GM21367 (cell line): Measurements from ENCODE around the gene SPDYE6.
"Not testable (repeated sequence)": the region's sequence is repeated elsewhere in the genome, so short reads cannot be mapped to it uniquely, and the experiment has no call there.

Experiments
- ATAC-seq: cut with Tn5 transposase; IDR thresholded peaks from one replicate; pipeline ENCODE4 v1.9.1; 2021; ENCODE audit not compliant: unreplicated experiment

SPDYE6 gene

GRCh38 chr7:102364394-102364886 is 8.2 kb upstream of the SPDYE6 start:
- ATAC-seq, result not testable (repeated sequence)

DNA sequence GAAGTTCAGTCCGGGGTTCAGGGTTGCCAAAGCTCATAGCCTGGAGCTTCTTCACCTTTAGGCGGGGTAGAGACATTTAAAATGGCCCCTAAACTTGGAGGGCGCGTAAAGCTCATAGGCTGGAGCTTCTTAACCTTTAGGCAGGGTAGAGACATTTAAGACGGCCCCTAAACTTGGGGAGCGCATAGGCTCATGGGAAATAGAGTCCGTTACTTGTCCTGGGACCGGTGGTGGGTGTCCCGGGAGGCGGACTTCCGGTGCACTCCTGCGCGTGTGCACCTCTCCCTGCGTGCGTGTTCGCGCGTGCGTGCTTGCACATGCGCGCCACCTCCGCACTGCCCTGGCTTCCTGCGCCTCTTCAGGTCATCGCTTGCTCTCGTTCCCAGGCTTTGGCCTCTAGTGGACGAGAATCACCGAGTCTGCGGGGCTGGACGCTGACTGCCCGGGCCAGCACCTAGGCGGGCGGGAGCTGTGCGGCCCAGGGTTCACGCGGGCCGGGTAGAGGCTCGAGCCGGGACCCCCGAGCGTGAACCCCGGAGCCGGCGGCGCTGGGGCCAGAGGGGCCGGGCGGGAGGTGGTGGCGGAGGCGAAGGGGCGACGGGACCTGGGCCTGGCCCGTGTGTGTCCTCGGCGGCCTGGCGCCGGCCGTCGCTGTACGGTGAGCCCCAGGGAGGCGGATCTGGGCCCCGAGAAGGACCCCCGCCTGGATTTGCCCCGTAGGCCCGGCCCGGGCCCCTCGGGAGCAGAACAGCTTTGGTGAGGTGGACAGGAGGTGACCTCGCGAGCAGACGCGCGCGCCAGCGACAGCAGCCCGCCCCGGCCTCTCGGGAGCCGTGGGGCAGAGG is 7.5 kb upstream of the SPDYE6 start:
- ATAC-seq, result peak; percentile 98

DNA sequence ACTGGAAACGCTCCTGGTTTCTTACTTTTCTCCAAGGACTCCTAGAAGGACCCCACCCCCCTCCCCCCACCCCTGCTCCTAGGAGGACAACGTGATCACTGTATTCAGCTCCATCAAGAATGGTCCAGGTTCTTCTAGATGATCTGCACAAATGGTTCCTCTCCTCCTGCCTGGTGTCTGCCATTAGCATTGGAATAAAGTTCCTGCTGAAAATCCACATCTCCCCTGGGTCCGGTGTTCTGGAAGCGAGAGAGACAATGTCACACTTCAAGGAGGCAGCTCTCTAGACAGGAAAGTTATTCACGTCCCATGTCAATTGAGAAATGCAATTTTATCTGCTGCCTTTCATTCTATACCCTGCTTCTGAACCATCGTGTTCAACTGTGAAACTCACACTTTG is 9.3 kb downstream of the SPDYE6 start:
- not testable (repeated sequence) for ATAC-seq

DNA sequence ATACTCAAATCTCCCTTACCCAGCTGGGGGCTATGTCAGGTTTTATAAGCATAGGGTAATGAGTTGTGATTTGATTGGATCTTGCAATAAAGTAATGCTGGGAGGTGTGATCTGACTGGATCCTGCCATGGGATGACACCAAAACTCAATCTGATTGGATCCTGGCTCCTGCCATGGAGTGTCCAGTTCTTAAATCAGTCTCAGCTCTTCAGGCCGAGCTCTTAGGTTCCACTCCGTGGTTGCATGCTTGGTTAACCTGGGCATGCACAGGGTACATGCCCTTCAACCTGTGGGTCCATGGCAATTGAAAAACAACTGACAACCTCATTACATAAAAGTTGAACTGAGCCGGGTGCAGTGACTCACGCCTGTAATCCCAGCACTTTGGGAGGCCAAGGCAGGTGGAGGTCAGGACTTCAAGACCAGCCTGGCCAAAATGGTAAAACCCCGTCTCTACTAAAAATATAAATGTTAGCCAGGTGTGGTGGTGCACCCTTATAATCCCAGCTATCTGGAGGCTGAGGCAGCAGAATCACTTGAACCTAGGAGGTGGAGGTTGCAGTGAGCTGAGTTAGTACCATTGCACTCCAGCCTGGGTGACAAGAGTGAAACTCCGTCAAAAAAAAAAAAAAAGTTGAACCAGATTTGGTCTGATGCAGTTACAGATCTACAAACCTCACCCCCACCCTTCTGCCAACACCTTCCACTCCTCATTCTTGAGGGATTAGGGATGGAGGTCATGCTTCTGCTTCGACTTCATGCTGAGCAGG is 15.5 kb downstream of the SPDYE6 start:
- not testable (repeated sequence) for ATAC-seq

DNA sequence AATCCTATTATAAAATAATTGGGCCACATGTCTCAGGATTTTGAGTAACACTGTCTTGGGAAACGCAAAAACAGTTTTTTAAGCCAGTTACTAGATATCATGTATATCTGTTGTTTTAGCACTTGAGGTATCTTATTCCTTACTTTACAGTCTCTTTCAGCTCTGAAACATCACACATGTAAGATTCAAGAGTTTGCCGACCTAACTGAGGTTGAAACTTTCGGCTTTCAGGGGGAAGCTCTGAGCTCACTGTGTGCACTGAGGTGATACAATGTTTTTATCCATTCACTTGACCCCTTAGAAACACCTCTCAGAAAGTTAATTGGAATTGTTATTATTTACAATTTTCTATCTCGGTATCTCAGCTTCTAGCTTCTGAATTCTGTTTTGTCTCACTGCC is 18.8 kb downstream of the SPDYE6 start:
- ATAC-seq, result not testable (repeated sequence)

GRCh38 chr7:102337002-102337401 is 19.2 kb downstream of the SPDYE6 start:
- not testable (repeated sequence) for ATAC-seq

DNA sequence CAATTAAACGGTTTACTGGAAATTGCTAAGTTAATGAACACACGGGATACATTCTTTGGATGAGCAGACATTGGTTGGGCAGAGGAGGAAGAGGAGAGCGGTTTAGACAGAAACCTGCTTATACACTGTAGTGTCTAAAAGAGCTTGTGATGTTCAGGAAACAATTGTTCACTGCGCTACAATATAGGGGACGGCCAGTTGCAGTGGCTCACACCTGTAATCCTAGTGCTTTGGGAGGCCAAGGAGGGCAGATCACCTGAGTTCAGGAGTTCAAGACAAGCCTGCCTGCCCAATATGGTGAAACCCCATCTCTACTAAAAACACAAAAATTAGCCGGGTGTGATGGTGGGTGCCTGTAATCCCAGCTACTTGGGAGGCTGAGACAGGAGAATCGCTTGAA is 20.7 kb downstream of the SPDYE6 start:
- not testable (repeated sequence) for ATAC-seq

- ATAC-seq, result not testable (repeated sequence)
These were observed 25.4 kb downstream of the SPDYE6 start for GRCh38 chr7:102330666-102331460.

DNA sequence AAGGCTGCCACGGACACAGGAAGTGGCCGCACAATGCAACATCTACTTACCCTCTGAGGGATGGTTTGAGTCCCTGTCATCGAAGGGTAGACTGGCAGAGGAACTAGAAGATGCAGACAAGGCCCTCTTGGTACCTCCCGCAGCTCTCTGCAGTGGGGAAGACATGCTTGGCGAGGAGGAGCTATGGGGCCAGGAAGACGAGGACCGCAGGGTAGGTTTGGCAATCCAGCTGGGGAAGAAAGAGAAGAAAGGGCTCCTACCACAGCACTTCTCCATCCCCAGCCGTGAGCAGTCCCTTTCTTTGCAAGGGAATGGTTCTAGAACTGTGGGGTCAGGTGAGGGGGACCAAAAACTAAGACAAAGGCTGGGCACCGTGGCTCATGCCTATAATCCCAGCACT is 26.9 kb downstream of the SPDYE6 start:
- not testable (repeated sequence) for ATAC-seq

- ATAC-seq, result not testable (repeated sequence)
These were observed 27.4 kb downstream of the SPDYE6 start for GRCh38 chr7:102328863-102329262.

GRCh38 chr7:102327183-102327582 is 29.1 kb downstream of the SPDYE6 start:
- not testable (repeated sequence) for ATAC-seq

- ATAC-seq, result no peak
These were observed 29.9 kb downstream of the SPDYE6 start for GRCh38 chr7:102326157-102326889.

- ATAC-seq, result not testable (repeated sequence)
These were observed 31.1 kb downstream of the SPDYE6 start for GRCh38 chr7:102325106-102325505.

GRCh38 chr7:102323914-102324195 is 32.4 kb downstream of the SPDYE6 start:
- no peak for ATAC-seq

GRCh38 chr7:102322202-102322715 is 34.0 kb downstream of the SPDYE6 start:
- ATAC-seq, result no peak

- ATAC-seq, result no peak
These were observed 34.7 kb downstream of the SPDYE6 start for GRCh38 chr7:102321351-102322201.

DNA sequence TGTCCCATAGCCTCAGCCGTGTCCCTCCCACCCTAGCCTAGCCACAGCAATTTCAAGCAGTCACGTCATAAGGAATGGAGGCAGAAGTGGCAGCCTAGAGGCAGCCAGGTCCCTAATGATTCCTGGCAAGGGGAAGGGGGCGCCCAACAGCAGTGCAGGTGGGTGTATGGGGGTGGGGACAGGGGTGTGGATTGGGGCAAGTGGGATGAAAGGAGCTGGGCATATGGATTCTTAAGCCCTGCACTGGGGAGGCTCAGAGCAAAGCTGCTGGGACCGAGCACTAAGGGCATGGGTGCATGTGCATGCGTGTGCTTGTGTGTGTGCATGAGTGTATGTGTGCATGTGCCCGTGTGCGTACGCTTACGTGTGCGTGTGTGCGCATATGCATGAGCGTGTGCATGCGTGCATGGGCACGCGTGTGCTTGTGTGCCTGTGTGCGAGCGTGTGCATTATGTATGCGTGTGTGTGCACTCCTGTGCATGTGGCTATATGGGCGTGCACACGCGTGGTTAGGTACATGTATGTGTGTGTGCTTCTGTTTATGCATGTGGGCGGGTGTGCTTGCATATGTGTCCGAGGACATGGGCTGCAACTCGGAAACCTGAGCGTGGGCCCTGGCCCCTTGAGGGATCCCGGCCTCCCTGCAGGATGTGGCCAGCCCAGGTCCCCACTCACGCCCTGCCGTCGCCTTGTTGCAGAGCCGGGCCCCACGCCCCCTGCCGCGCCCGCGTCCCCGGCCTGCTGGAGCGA is 35.5 kb downstream of the SPDYE6 start:
- ATAC-seq, result no peak

GRCh38 chr7:102320181-102320580 is 36.1 kb downstream of the SPDYE6 start:
- no peak for ATAC-seq

GRCh38 chr7:102319671-102320070 is 36.6 kb downstream of the SPDYE6 start:
- ATAC-seq, result no peak
